WTC11 (cell line): ENCODE measurements around the gene FOXC1. TPM values are rescaled to one million over a fixed set of nuclear protein-coding genes. Genes with fewer than 3 reads are reported as not detected.

Source experiments
- ATAC-seq: fragments of 200-7000 bp; cut with Tn5 transposase; 2 replicates; pipeline ENCODE4 v1.10.0; 2021; ENCODE audit warnings: mild to moderate bottlenecking, moderate library complexity
- CTCF ChIA-PET: fragments of 300-600 bp; sonication (Branson Sonifier 250); formaldehyde crosslinking; loops from one replicate; lab custom pipeline; 2021; ENCODE audit warnings: antibody characterized with exemption; lab: Charles Lee
- POLR2A ChIA-PET: fragments of 350-600 bp; sonication (Branson Sonifier 250); formaldehyde crosslinking; loops from one replicate; lab custom pipeline; 2021; ENCODE audit warnings: antibody characterized with exemption; lab: Charles Lee
- DNase-seq: peaks from one replicate; pipeline ENCODE4 v3.0.0; 2021; ENCODE audit warnings: low spot score
- H3K27ac Mint-ChIP-seq: 2 replicates; pipeline ENCODE4 v1.8.0; 2021; ENCODE audit warnings: mixed read lengths
- H3K27me3 Mint-ChIP-seq: 2 replicates; pipeline ENCODE4 v1.8.0; 2021; ENCODE audit warnings: low read depth, mild to moderate bottlenecking, moderate library complexity, mixed read lengths
- H3K36me3 Mint-ChIP-seq: 2 replicates; pipeline ENCODE4 v1.8.0; 2021; ENCODE audit warnings: mixed read lengths
- H3K4me1 Mint-ChIP-seq: 2 replicates; pipeline ENCODE4 v1.8.0; 2022; ENCODE audit warnings: mixed read lengths
- H3K4me3 Mint-ChIP-seq: 2 replicates; pipeline ENCODE4 v1.8.0; 2021; ENCODE audit warnings: mild to moderate bottlenecking, moderate library complexity, mixed read lengths
- H3K9me3 Mint-ChIP-seq: 2 replicates; pipeline ENCODE4 v1.8.0; 2021; ENCODE audit warnings: mixed read lengths
- CREB1 ChIP-seq: sonication (generic); formaldehyde crosslinking; IDR thresholded peaks from 2 replicates; pipeline ENCODE4 v1.8.0; 2023; ENCODE audit warnings: mild to moderate bottlenecking, missing genetic modification reagents
- JAZF1 ChIP-seq: fragments of 250-450 bp; sonication (Bioruptor Pico); IDR thresholded peaks from 2 replicates; pipeline ENCODE4 v1.9.0; 2021; ENCODE audit warnings: moderate library complexity, mild to moderate bottlenecking, inconsistent platforms
- KAT7 ChIP-seq: sonication (generic); formaldehyde crosslinking; IDR thresholded peaks from 2 replicates; pipeline ENCODE4 v1.8.1; 2023; ENCODE audit warnings: missing genetic modification reagents, mild to moderate bottlenecking, borderline replicate concordance
- MXD4 ChIP-seq: fragments of 250-450 bp; sonication (Bioruptor Pico); IDR thresholded peaks from 2 replicates; pipeline ENCODE4 v1.8.0; 2021; ENCODE audit warnings: mild to moderate bottlenecking, moderate library complexity, borderline replicate concordance
- NFE2L1 ChIP-seq: sonication (generic); formaldehyde crosslinking; IDR thresholded peaks from 2 replicates; pipeline ENCODE4 v1.8.1; 2023; ENCODE audit warnings: missing genetic modification reagents
- NR1H2 ChIP-seq: sonication (generic); formaldehyde crosslinking; IDR thresholded peaks from 2 replicates; pipeline ENCODE4 v1.9.0; 2021; ENCODE audit warnings: mild to moderate bottlenecking, moderate library complexity, missing genetic modification reagents
- NR2C2 ChIP-seq: sonication (generic); formaldehyde crosslinking; IDR thresholded peaks from 2 replicates; pipeline ENCODE4 v1.8.0; 2022; ENCODE audit warnings: mild to moderate bottlenecking, missing genetic modification reagents
- NR3C1 ChIP-seq: sonication (generic); formaldehyde crosslinking; conservative IDR thresholded peaks from 2 replicates; pipeline ENCODE4 v1.8.1; 2023; ENCODE audit warnings: low read depth, mild to moderate bottlenecking, missing genetic modification reagents
- PRRX2 ChIP-seq: fragments of 250-450 bp; sonication (Bioruptor Pico); IDR thresholded peaks from 2 replicates; pipeline ENCODE4 v1.8.0; 2021; ENCODE audit warnings: mild to moderate bottlenecking
- TCF7 ChIP-seq: sonication (generic); formaldehyde crosslinking; IDR thresholded peaks from 2 replicates; pipeline ENCODE4 v1.8.0; 2022; ENCODE audit warnings: mild to moderate bottlenecking, low read depth, missing genetic modification reagents, moderate library complexity
- TP53 ChIP-seq: sonication (generic); formaldehyde crosslinking; IDR thresholded peaks from 2 replicates; pipeline ENCODE4 v1.8.1; 2023; ENCODE audit warnings: mild to moderate bottlenecking, missing genetic modification reagents
- ZNF121 ChIP-seq: sonication (generic); formaldehyde crosslinking; IDR thresholded peaks from 2 replicates; pipeline ENCODE4 v1.8.0; 2023; ENCODE audit warnings: missing genetic modification reagents
- ZNF317 ChIP-seq: sonication (generic); formaldehyde crosslinking; IDR thresholded peaks from 2 replicates; pipeline ENCODE4 v1.8.1; 2023; ENCODE audit warnings: low read depth, mild to moderate bottlenecking, moderate library complexity, missing genetic modification reagents, borderline replicate concordance
- total RNA-seq: library from RNA; stranded (reverse); gene quantifications from 3 replicates; pipeline ENCODE4 v1.2.3, GENCODE V29; 2021
- TF ChIP-seq, protein P1 (sequence below): fragments of 250-450 bp; sonication (Bioruptor Pico); IDR thresholded peaks from 2 replicates; pipeline ENCODE4 v1.9.0; 2021; ENCODE audit warnings: moderate library complexity, mild to moderate bottlenecking, inconsistent platforms, borderline replicate concordance
- TF ChIP-seq, protein P2 (sequence below): fragments of 250-450 bp; sonication (Bioruptor Pico); IDR thresholded peaks from 2 replicates; pipeline ENCODE4 v1.8.0; 2021; ENCODE audit warnings: mild to moderate bottlenecking
- TF ChIP-seq, protein P3 (sequence below): sonication (generic); formaldehyde crosslinking; IDR thresholded peaks from 2 replicates; pipeline ENCODE4 v1.8.1; 2022; ENCODE audit warnings: low read depth, missing genetic modification reagents, borderline replicate concordance
- TF ChIP-seq, protein P4 (sequence below): sonication (generic); formaldehyde crosslinking; IDR thresholded peaks from 2 replicates; pipeline ENCODE4 v1.8.1; 2023; ENCODE audit warnings: mild to moderate bottlenecking, missing genetic modification reagents, moderate library complexity
- TF ChIP-seq, protein P5 (sequence below): sonication (generic); formaldehyde crosslinking; IDR thresholded peaks from 2 replicates; pipeline ENCODE4 v1.8.1; 2023; ENCODE audit warnings: mild to moderate bottlenecking, missing genetic modification reagents
- TF ChIP-seq, protein P6 (sequence below): sonication (generic); formaldehyde crosslinking; IDR thresholded peaks from 2 replicates; pipeline ENCODE4 v1.8.1; 2023; ENCODE audit warnings: mild to moderate bottlenecking, missing genetic modification reagents, moderate library complexity
- TF ChIP-seq, protein P7 (sequence below): sonication (generic); formaldehyde crosslinking; IDR thresholded peaks from 2 replicates; pipeline ENCODE4 v1.8.0; 2022; ENCODE audit warnings: missing genetic modification reagents

The FOXC1 gene
- total RNA-seq, 1 experiment from 2014 or later = 10.7 TPM

DNA sequence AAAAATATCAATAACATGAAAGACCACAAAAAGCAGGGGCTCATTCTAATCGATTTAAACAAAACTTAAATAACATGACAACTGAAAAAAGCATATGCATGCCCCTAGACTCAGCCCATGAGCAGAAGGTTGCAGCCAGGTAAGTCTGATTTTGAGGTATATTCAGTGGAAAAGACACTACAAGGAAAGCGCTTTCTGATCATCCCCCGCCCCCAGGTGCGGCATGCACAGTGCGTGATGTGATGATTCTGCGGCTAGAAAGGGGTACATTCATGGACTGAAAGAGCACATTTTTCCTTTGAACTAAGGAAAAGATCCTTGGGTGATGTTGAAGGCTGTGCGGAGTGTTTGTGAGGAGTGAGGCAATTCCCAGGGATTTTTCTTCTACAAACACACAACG is 16.9 kb upstream of the FOXC1 start:
- ChIA-PET CTCF (no interaction called here), POLR2A (no interaction called here)
- DNase-seq = no peak
- Mint-ChIP-seq H3K9me3 (no peaks in the 10 kb centered on the region), H3K4me1 (peaks cover 20% of the 10 kb centered on the region)
- no peak for TF ChIP-seq ZNF121
- TF ChIP-seq NR3C1 (CRISPR knock-in tag) = no peak
- TF ChIP-seq, protein P1, sequence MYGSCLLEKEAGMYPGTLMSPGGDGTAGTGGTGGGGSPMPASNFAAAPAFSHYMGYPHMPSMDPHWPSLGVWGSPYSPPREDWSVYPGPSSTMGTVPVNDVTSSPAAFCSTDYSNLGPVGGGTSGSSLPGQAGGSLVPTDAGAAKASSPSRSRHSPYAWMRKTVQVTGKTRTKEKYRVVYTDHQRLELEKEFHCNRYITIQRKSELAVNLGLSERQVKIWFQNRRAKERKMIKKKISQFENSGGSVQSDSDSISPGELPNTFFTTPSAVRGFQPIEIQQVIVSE (CRISPR knock-in tag) = no peak
- TF ChIP-seq, protein P2, sequence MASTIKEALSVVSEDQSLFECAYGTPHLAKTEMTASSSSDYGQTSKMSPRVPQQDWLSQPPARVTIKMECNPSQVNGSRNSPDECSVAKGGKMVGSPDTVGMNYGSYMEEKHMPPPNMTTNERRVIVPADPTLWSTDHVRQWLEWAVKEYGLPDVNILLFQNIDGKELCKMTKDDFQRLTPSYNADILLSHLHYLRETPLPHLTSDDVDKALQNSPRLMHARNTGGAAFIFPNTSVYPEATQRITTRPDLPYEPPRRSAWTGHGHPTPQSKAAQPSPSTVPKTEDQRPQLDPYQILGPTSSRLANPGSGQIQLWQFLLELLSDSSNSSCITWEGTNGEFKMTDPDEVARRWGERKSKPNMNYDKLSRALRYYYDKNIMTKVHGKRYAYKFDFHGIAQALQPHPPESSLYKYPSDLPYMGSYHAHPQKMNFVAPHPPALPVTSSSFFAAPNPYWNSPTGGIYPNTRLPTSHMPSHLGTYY (CRISPR knock-in tag) = no peak
- TF ChIP-seq NFE2L1 = no peak
- TF ChIP-seq PRRX2 (CRISPR knock-in tag) = no peak
- TF ChIP-seq, protein P3, sequence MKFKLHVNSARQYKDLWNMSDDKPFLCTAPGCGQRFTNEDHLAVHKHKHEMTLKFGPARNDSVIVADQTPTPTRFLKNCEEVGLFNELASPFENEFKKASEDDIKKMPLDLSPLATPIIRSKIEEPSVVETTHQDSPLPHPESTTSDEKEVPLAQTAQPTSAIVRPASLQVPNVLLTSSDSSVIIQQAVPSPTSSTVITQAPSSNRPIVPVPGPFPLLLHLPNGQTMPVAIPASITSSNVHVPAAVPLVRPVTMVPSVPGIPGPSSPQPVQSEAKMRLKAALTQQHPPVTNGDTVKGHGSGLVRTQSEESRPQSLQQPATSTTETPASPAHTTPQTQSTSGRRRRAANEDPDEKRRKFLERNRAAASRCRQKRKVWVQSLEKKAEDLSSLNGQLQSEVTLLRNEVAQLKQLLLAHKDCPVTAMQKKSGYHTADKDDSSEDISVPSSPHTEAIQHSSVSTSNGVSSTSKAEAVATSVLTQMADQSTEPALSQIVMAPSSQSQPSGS (CRISPR knock-in tag) = no peak
- TF ChIP-seq, all 79 proteins: peak for 0
- Mint-ChIP-seq H3K36me3 (no peaks in the 10 kb centered on the region), H3K4me3 (no peak overlapping the region), H3K27me3 (peaks cover 13% of the 10 kb centered on the region), H3K27ac (peak overlapping the region; percentile 9; the same call in 1 of the 2 replicates)
- ATAC-seq = no peak

DNA sequence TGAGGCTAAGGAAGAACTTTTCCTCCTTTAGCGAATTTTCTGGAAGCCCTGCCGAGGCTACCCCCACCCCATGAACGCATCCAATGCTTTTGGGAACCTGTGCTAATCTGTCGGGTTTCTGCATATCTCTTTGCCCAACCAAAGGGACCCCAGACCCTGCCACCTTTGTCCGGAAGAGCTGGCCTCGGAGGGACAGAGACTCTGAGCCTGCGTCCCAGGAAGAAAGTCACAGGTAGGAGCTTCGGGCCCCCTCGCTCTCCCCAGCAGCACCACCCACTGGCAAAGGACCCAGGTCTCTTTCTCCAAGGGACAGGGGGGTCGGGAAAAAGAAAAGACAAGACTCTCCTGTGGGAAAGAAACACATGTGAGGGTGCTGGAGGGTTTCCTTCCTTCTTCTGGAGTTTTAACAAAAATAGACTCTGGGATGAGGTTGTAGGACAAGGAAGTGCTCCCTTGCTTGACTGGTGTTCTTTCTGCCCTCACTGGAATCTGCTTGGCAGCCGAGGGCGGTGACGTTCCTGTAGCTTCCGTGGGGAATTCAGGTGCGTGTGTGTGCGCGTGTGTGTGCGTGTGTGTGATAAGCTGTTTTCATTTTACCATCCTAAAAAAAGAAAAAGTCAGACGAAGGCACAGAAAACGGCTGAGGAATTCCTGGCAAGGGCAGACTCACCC is 16.3 kb upstream of the FOXC1 start:
- H3K27ac Mint-ChIP-seq = no peak overlapping the region
- no peaks in the 10 kb centered on the region for H3K9me3 Mint-ChIP-seq
- TF ChIP-seq, protein P4, sequence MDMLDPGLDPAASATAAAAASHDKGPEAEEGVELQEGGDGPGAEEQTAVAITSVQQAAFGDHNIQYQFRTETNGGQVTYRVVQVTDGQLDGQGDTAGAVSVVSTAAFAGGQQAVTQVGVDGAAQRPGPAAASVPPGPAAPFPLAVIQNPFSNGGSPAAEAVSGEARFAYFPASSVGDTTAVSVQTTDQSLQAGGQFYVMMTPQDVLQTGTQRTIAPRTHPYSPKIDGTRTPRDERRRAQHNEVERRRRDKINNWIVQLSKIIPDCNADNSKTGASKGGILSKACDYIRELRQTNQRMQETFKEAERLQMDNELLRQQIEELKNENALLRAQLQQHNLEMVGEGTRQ (CRISPR knock-in tag) = no peak
- TF ChIP-seq NR2C2 (CRISPR knock-in tag) (no peak), CREB1 (no peak), TP53 (CRISPR knock-in tag) (no peak), MXD4 (CRISPR knock-in tag) (no peak), NR1H2 (CRISPR knock-in tag) (no peak), KAT7 (CRISPR knock-in tag) (no peak), TCF7 (CRISPR knock-in tag) (no peak), JAZF1 (CRISPR knock-in tag) (no peak), ZNF317 (no peak)
- TF ChIP-seq, protein P5, sequence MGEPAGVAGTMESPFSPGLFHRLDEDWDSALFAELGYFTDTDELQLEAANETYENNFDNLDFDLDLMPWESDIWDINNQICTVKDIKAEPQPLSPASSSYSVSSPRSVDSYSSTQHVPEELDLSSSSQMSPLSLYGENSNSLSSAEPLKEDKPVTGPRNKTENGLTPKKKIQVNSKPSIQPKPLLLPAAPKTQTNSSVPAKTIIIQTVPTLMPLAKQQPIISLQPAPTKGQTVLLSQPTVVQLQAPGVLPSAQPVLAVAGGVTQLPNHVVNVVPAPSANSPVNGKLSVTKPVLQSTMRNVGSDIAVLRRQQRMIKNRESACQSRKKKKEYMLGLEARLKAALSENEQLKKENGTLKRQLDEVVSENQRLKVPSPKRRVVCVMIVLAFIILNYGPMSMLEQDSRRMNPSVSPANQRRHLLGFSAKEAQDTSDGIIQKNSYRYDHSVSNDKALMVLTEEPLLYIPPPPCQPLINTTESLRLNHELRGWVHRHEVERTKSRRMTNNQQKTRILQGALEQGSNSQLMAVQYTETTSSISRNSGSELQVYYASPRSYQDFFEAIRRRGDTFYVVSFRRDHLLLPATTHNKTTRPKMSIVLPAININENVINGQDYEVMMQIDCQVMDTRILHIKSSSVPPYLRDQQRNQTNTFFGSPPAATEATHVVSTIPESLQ (CRISPR knock-in tag) = no peak
- TF ChIP-seq, protein P6, sequence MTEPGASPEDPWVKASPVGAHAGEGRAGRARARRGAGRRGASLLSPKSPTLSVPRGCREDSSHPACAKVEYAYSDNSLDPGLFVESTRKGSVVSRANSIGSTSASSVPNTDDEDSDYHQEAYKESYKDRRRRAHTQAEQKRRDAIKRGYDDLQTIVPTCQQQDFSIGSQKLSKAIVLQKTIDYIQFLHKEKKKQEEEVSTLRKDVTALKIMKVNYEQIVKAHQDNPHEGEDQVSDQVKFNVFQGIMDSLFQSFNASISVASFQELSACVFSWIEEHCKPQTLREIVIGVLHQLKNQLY (CRISPR knock-in tag) = no peak
- TF ChIP-seq, protein P7, sequence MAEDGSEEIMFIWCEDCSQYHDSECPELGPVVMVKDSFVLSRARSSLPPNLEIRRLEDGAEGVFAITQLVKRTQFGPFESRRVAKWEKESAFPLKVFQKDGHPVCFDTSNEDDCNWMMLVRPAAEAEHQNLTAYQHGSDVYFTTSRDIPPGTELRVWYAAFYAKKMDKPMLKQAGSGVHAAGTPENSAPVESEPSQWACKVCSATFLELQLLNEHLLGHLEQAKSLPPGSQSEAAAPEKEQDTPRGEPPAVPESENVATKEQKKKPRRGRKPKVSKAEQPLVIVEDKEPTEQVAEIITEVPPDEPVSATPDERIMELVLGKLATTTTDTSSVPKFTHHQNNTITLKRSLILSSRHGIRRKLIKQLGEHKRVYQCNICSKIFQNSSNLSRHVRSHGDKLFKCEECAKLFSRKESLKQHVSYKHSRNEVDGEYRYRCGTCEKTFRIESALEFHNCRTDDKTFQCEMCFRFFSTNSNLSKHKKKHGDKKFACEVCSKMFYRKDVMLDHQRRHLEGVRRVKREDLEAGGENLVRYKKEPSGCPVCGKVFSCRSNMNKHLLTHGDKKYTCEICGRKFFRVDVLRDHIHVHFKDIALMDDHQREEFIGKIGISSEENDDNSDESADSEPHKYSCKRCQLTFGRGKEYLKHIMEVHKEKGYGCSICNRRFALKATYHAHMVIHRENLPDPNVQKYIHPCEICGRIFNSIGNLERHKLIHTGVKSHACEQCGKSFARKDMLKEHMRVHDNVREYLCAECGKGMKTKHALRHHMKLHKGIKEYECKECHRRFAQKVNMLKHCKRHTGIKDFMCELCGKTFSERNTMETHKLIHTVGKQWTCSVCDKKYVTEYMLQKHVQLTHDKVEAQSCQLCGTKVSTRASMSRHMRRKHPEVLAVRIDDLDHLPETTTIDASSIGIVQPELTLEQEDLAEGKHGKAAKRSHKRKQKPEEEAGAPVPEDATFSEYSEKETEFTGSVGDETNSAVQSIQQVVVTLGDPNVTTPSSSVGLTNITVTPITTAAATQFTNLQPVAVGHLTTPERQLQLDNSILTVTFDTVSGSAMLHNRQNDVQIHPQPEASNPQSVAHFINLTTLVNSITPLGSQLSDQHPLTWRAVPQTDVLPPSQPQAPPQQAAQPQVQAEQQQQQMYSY (CRISPR knock-in tag) = no peak
- TF ChIP-seq, protein P2 (CRISPR knock-in tag) = no peak
- ChIA-PET CTCF (interaction anchor here (0.5 to 1.3 kb wide), 3 partner anchors 52 to 761 kb away, joined by 3 to 4 read pairs (median 3); no protein-coding TSS in a partner anchor), POLR2A (no interaction called here)
- H3K36me3 Mint-ChIP-seq = no peaks in the 10 kb centered on the region
- peaks cover 18% of the 10 kb centered on the region for H3K27me3 Mint-ChIP-seq
- H3K4me1 Mint-ChIP-seq = peaks cover 25% of the 10 kb centered on the region
- ATAC-seq = no peak
- no peak overlapping the region for H3K4me3 Mint-ChIP-seq
- no peak for DNase-seq
